Omental fat pad (tissue), 4 donors: Measurements from ENCODE around the gene OPA3. TPM values are rescaled to one million over a fixed set of nuclear protein-coding genes. Genes with fewer than 3 reads are reported as not detected.

Experiments used
- ATAC-seq: fragments of 150-250 bp; one replicate; pipeline ENCODE4 v1.9.1; 2016; ENCODE audit warnings: mild to moderate bottlenecking, moderate library complexity; ENCODE audit not compliant: low FRiP score
- DNase-seq: peaks from one replicate; pipeline ENCODE4 v3.0.0-alpha.2; 2019; ENCODE audit warnings: low spot score
- total RNA-seq, 4 donors: library from RNA; depleted of rRNA; stranded (reverse); fragments of >200 nt; gene quantifications; one replicate each; pipeline ENCODE4 v1.1.0, GENCODE V29; 2016
- TF ChIP-seq, protein P1 (sequence below), 3 donors: fragments of 450-650 bp; IDR thresholded peaks; one replicate each; pipeline ENCODE4 v1.5.1; 2016 to 2017; ENCODE audit warnings: antibody characterized with exemption in 3 of 3, mild to moderate bottlenecking in 3 of 3, moderate library complexity in 2 of 3

The OPA3 gene
- total RNA-seq, 4 donors from 2014 or later = 6.3 to 15.5 (median 11.1) TPM

DNA sequence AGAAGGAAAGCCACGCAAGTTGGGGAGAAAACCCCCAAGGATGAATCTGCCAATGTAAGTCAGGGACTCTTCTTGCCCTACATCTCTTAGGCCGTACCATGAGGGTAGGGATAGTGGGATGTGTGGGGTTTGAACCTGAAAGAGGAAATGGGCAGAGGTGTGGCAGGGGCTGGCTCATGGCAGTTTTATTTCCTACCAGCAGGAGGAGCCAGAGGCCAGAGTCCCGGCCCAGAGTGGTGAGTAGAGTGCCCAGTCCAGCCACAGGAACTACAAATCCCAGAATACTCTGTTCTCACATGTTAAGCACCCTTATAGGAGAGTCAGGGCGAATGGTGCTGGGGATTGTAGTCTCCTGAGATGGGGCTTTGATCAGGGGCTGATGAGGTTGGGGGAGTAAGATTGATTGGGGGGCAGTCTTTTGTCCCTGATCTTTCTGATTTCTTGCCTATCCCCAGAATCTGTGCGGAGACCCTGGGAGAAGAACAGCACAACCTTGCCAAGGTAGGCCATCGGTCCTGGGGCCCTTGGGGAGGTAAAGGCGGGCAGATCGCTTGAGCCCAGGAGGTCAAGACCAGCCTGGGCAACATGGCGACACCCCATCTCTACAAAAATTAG, 60.9 kb downstream of the OPA3 start:
- ATAC-seq (peak; percentile 75), DNase-seq (no peak)
- TF ChIP-seq, protein P1, sequence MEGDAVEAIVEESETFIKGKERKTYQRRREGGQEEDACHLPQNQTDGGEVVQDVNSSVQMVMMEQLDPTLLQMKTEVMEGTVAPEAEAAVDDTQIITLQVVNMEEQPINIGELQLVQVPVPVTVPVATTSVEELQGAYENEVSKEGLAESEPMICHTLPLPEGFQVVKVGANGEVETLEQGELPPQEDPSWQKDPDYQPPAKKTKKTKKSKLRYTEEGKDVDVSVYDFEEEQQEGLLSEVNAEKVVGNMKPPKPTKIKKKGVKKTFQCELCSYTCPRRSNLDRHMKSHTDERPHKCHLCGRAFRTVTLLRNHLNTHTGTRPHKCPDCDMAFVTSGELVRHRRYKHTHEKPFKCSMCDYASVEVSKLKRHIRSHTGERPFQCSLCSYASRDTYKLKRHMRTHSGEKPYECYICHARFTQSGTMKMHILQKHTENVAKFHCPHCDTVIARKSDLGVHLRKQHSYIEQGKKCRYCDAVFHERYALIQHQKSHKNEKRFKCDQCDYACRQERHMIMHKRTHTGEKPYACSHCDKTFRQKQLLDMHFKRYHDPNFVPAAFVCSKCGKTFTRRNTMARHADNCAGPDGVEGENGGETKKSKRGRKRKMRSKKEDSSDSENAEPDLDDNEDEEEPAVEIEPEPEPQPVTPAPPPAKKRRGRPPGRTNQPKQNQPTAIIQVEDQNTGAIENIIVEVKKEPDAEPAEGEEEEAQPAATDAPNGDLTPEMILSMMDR (IDR thresholded peaks at IDR 0.05) = peak in 1 of 3 donors; percentile 74

DNA sequence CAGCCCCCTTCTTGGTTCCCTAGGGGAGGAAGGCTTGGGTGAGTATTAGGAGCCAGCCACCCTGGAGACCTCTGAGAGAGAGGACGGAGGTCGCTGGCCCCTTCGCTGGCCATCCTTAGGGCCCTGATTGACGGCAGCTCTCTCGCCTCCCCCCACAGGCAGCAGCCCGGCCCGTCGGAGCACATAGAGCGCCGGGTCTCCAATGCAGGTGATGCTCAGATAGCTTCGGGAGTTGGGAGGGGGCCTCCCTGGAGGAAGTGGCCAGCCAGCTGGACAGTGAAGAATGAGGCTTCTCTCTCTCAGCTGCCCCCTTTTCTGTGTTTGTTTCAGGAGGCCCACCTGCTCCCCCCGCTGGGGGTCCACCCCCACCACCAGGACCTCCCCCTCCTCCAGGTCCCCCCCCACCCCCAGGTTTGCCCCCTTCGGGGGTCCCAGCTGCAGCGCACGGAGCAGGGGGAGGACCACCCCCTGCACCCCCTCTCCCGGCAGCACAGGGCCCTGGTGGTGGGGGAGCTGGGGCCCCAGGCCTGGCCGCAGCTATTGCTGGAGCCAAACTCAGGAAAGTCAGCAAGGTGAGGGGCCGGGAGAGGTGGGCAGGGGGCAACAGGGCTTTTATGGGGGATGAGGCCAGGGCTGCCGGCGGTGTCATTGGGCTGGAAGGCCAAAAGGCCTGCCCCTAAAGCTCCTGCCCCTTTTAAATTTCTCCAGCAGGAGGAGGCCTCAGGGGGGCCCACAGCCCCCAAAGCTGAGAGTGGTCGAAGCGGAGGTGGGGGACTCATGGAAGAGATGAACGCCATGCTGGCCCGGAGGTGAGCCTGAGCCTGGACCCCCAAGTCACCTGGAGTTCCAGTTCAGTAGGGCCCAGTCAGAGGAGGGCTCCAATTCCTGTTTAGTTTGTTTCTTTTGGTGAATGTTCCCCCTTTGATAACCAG, 62.3 kb downstream of the OPA3 start:
- no peak for ATAC-seq
- no peak for DNase-seq
- TF ChIP-seq, protein P1 (IDR thresholded peaks at IDR 0.05) = no peak

DNA sequence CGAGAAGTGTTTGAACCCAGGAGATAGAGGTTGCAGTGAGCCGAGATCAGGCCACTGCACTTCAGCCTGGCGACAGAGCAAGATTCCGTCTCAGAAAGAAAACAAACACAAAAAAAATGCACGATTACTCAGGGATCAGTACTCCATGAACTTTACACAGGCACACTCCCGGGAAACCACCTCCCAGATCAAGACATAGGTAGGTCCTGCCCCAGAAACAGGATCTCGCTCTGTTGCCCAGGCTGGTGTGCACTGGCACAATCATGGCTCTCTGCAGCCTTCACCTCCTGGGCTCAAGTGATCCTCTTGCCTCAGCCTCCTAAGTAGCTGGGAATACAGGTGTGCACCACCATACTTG, 66.2 kb downstream of the OPA3 start:
- no peak for ATAC-seq
- no peak for DNase-seq
- TF ChIP-seq, protein P1 (IDR thresholded peaks at IDR 0.05) = no peak

DNA sequence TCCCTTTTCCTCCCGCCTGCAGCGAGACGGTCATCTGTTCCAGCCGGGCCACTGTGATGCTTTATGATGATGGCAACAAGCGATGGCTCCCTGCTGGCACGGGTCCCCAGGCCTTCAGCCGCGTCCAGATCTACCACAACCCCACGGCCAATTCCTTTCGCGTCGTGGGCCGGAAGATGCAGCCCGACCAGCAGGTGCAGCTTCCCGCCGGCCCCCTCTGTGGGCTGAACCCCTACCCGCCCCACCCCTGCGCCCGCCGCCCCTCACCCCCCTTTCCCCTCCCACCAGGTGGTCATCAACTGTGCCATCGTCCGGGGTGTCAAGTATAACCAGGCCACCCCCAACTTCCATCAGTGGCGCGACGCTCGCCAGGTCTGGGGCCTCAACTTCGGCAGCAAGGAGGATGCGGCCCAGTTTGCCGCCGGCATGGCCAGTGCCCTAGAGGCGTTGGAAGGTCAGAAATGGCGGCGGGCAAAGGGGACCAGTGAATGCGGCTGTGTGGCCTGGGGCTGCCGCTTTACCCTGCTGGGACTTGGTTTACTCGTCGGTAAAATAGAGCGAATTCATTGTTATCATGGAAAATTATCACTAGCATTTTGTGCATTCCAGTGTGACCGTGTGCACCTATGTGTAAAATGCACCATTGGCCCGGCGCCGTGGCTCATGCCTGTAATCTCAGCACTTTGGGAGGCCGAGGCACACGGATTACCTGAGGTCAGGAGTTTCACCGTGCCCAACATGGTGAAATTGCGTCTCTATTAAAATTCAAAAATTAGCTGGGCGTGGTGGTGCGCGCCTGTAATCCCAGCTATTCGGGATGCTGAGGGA, 66.7 kb downstream of the OPA3 start:
- DNase-seq = no peak
- ATAC-seq = no peak

DNA sequence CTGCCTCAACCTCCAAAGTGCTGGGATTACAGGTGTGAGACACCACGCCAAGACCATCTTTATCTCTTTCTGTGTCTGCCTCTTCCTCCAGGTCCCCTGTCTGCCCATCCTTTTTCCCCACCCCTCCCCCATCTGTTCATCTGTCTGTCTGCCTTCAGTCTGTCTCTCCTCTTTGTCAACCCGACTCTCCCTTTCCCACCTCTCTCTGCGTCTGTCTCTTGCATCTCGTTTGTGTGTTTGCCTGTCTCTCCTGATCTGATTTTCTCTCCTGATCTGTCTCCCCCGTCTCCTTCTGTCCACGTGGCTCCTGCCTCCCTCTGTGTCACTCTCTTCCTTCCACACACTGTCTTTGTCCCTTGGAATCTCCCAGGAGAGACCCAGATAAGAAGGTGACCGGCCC, 67.4 kb downstream of the OPA3 start:
- TF ChIP-seq, protein P1 (IDR thresholded peaks at IDR 0.05) = no peak
- no peak for DNase-seq
- ATAC-seq = no peak

More for the DNA sequence above, 66.7 kb downstream of the OPA3 start:
- TF ChIP-seq, protein P1 (IDR thresholded peaks at IDR 0.05) = no peak

DNA sequence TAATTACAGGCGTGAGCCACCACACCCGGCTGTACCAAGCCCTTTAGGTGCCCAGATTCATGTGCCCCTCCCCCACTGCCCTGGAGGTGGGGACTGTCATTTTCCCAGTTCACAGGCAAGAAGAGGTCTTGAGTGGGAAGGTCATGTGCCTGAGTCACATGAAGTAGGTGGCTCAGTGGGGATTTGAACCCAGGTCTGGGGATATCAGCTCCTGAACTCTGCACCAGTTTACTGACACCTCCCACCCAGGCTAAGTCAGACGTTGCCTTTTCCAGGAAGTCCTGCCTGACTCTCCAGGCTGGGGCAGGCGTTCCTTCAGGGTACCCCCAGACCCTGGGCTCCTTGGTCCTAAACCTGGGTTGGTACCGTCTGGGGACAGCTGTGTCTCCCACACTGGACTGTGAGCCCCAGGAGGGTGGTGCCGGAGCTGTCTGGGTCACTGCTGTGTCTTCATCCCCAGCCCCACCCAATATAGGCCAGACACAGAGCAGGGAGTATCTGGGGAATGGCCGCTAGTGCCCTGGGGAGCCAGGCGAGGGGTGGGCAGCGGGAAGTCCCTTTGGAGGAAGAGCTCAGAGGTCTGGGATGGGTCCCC, 68.7 kb downstream of the OPA3 start:
- DNase-seq (no peak), ATAC-seq (no peak)
- TF ChIP-seq, protein P1 (IDR thresholded peaks at IDR 0.05) = no peak
